ENCODE results near the gene LGI4.

- TF ChIP-seq CTCF (IDR thresholded peaks at IDR 0.05; ENCODE audit: low read depth, low read length, poor library complexity, severe bottlenecking) (no peak), EZH2phosphoT487 (IDR thresholded peaks at IDR 0.05; ENCODE audit: borderline replicate concordance, low read length) (no peak)
Measured at GRCh38 chr19:35106291-35106583, 28.6 kb downstream of the LGI4 start.

All from DOHH2 (cell line).